DOHH2 (cell line): ENCODE measurements around the gene GALNS.

Source experiments
- CTCF ChIP-seq: fragments of 200-600 bp; sonication (generic); IDR thresholded peaks from one replicate; pipeline ENCODE4 v1.5.1; 2014; ENCODE audit warnings: antibody characterized with exemption, mild to moderate bottlenecking, low read depth, low read length; ENCODE audit not compliant: poor library complexity, severe bottlenecking
- EZH2phosphoT487 ChIP-seq: fragments of 200-600 bp; sonication (generic); IDR thresholded peaks from 2 replicates; pipeline ENCODE4 v1.6.1; 2017; ENCODE audit warnings: borderline replicate concordance, mild to moderate bottlenecking, antibody characterized with exemption, low read length, moderate library complexity, mixed read lengths

- TF ChIP-seq CTCF (no peak), EZH2phosphoT487 (no peak)
Measured at GRCh38 chr16:88779406-88780141, 77.2 kb downstream of the GALNS start.
